ENCODE data around the gene SFRP2. TPM values are rescaled to one million over a fixed set of nuclear protein-coding genes. Genes with fewer than 3 reads are reported as not detected.

Gene SFRP2
- total RNA-seq, 1 donor from 2014 or later, result 39.5 TPM

DNA sequence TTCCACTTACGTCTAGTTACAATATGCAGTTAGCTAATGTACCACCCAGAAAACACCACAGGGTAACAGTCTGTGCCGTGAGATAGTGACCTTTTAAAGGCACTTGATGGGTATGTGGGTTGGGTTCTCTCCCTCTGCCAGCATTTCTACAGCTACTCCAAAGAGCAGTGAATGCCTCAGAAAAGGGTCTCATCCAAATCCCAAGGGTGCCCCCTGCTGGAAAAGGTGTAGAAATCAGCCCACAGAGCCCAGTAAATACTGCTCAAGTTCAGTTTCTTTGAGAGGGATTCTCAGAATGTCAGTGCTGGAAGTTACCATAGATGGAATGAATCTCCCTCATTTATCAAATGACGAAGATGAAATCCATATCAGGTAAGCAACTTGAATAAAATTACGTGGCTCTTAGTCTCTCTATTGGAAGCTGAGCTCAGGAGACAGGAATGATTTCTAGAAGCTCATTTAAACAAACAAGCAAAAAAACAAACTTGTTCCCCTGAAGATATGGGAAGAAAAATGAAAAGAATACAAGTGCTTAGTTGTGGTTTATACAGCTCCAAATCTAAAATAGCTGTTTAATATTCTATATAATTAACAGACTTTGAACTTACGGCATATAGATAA, 38.6 kb downstream of the SFRP2 start:
- peaks cover 5% of the 10 kb centered on the region for H3K4me1 ChIP-seq
- H3K27ac ChIP-seq, result no peak overlapping the region
- intact Hi-C loops (cut with DNase I), result loop anchor here (5.0 kb wide), 1 partner anchor 118 kb away; no protein-coding TSS in a partner anchor
- ATAC-seq (peak; percentile 86 to 93), DNase-seq (no peak)
- peaks cover 5% of the 10 kb centered on the region for H3K27me3 ChIP-seq (ENCODE audit: low read depth)
- TF ChIP-seq, protein P1, sequence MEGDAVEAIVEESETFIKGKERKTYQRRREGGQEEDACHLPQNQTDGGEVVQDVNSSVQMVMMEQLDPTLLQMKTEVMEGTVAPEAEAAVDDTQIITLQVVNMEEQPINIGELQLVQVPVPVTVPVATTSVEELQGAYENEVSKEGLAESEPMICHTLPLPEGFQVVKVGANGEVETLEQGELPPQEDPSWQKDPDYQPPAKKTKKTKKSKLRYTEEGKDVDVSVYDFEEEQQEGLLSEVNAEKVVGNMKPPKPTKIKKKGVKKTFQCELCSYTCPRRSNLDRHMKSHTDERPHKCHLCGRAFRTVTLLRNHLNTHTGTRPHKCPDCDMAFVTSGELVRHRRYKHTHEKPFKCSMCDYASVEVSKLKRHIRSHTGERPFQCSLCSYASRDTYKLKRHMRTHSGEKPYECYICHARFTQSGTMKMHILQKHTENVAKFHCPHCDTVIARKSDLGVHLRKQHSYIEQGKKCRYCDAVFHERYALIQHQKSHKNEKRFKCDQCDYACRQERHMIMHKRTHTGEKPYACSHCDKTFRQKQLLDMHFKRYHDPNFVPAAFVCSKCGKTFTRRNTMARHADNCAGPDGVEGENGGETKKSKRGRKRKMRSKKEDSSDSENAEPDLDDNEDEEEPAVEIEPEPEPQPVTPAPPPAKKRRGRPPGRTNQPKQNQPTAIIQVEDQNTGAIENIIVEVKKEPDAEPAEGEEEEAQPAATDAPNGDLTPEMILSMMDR (IDR thresholded peaks at IDR 0.05), result peak; percentile 72
- H3K4me3 ChIP-seq, result no peak overlapping the region
- no peaks in the 10 kb centered on the region for H3K36me3 ChIP-seq
- H3K9me3 ChIP-seq, result no peaks in the 10 kb centered on the region

DNA sequence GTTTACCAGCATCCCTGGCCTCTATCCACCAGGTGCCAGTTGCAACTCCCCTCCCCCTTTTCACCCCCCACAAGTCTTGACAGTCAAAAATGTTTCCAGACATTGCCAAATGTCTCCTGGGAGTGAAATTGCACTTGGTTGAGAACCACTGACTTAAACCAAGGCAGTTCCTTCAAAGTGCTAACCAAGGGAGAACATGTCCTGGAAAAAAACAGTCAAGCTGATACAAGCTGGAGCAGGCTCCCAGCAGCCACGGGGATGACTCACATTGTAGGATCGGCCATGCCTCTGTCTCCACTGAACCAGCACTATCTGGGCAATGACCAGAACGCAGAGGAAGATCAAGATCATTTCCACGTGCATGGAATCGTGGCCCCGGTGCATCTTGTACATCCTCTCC, 40.5 kb downstream of the SFRP2 start:
- H3K27ac ChIP-seq, result no peak overlapping the region
- TF ChIP-seq, protein P1 (IDR thresholded peaks at IDR 0.05), result no peak
- no peak overlapping the region for H3K4me3 ChIP-seq
- H3K36me3 ChIP-seq, result no peaks in the 10 kb centered on the region
- H3K9me3 ChIP-seq, result no peaks in the 10 kb centered on the region
- ATAC-seq, result peak in 1 of 2 donors; percentile 11
- intact Hi-C loops (cut with DNase I), result no loop called here
- peaks cover 5% of the 10 kb centered on the region for H3K4me1 ChIP-seq
- DNase-seq, result no peak
- peaks cover 5% of the 10 kb centered on the region for H3K27me3 ChIP-seq (ENCODE audit: low read depth)

DNA sequence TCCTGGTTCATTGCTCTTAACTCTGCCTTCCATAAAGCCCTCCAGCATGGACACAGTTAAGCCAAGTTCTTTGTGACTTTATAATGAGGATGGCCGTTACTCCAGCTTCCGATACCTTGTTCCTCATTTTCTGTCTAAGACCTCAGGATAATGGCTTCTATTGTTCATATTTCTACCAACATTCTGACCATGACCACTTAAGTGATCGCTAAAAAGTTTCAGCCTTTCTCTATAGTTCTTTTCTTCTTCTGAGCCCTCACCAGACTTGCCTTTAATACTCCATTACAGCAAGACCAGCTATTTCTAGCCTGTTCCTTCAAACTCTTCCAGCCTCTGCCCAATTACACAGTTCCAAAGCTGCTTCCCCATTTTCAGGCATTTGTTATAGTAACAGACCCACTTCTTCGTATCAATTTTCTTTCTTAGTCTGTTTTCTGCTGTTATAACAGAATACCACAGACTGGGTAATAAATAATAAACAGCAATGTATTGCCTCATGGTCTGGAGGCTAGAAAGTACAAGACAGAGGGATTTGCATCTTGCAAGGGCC, 41.4 kb downstream of the SFRP2 start:
- Histone ChIP-seq H3K4me3 (no peak overlapping the region), H3K9me3 (no peaks in the 10 kb centered on the region), H3K4me1 (peaks cover 5% of the 10 kb centered on the region), H3K27ac (no peak overlapping the region), H3K27me3 (ENCODE audit: low read depth) (peaks cover 5% of the 10 kb centered on the region), H3K36me3 (no peaks in the 10 kb centered on the region)
- DNase-seq (no peak), ATAC-seq (peak in 1 of 2 donors; percentile 20)
- TF ChIP-seq, protein P1 (IDR thresholded peaks at IDR 0.05), result no peak
- intact Hi-C loops (cut with DNase I), result no loop called here

DNA sequence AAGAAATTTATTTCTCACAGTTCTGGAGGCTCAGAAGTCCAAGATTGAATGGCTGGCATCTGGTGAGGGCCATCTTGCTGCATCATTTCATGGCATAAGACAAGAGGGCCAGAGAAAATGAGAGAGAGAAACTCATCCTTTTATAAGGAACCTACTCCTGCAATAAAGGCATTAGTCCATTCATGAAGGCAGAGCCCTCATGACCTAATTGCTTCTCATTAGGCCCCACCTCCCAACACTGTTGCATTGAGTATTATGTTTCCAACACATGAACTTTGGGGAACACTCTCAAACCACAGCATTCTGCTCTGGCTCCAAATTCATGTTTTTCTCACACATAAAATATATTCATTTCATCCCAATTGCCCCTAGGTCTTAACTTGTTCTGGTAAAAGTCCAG, 43.2 kb downstream of the SFRP2 start:
- Histone ChIP-seq H3K36me3 (no peaks in the 10 kb centered on the region), H3K4me3 (no peak overlapping the region), H3K9me3 (no peaks in the 10 kb centered on the region), H3K4me1 (peaks cover 5% of the 10 kb centered on the region), H3K27ac (no peak overlapping the region), H3K27me3 (ENCODE audit: low read depth) (no peaks in the 10 kb centered on the region)
- DNase-seq, result no peak
- ATAC-seq, result no peak
- TF ChIP-seq, protein P1 (IDR thresholded peaks at IDR 0.05), result no peak
- intact Hi-C loops (cut with DNase I), result no loop called here

DNA sequence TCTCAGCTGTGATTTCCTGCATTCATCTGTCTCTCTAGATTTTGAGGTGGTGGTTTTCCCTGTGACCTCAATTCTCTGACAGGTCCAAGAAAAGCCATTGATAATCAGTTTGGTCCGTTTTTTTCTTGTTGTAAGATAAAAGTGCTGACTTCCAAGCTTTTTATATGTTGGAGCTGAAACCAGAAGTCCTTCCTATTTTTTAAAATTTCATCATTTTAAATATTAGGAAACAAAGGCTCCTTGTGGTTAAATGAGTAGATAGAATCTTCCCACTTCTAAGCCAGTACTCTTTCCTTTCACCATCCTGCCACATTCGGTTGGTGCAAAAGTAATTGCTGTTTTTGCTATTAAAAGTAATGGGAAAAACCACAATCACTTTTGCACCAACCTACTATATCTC, 47.3 kb downstream of the SFRP2 start:
- Histone ChIP-seq H3K27ac (no peak overlapping the region), H3K4me3 (no peak overlapping the region), H3K36me3 (no peaks in the 10 kb centered on the region), H3K27me3 (ENCODE audit: low read depth) (no peaks in the 10 kb centered on the region), H3K4me1 (no peaks in the 10 kb centered on the region), H3K9me3 (no peaks in the 10 kb centered on the region)
- intact Hi-C loops (cut with DNase I), result no loop called here
- TF ChIP-seq, protein P1 (IDR thresholded peaks at IDR 0.05), result no peak
- no peak for ATAC-seq
- no peak for DNase-seq

Measured in lower lobe of right lung (tissue), 2 donors.